Measurements from ENCODE around the gene MCC. TPM values are rescaled to one million over a fixed set of nuclear protein-coding genes. Genes with fewer than 3 reads are reported as not detected.

Gene MCC
- total RNA-seq, 1 donor from 2014 or later = 15.1 TPM

DNA sequence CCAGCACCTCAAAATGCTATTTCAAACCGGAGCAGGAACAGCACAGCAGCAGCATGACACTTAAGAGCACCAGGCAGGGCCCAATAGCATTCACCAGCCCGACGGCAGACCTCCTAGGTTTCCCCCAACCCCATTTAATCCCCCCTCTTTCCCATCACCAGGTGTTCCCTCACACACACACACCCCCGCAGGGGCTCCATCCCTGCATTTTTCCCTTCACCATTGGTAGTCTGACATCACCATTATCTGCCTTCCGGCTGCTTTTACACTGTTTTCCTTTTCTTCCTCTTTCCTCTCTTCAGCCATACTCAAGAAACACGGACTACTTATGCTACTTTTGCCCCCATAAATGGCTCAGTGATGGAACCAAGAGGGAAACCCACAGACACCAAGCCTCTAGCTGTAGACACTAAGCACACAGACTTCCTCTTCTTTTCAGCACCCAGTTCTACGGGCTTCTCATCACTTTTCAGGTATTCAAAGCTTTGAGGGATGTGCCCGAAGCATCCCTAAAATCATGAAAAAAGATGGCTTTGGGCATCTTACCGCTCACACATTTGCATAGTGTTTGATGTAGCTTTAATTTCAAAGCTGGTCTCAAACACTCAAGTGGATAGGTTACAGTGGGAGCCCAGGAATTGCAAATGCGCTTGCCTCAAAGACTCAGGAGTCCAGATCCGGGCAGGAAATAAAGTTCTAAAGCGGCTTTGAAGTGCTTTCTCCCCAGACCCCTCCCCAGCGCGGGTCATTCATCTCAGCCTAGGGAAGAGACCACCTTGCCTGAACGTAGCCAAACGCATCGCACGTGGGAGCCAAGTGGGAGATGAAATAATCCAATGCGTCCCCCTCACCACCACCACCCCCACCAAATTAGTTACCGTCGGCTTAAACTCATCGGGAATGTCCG lies 194.9 kb downstream of the MCC start:
- H3K27me3 ChIP-seq (ENCODE audit: control insufficient read depth in 3 of 3, insufficient read depth in 3 of 3, low read length in 3 of 3) = peaks cover 0 to 10% (median 0%) of the 10 kb centered on the region in 3 donors
- peak overlapping the region; percentile 50 to 87 (median 81) for H3K9ac ChIP-seq (ENCODE audit: low read depth in 1 of 3, low read length in 3 of 3)
- peak overlapping the region; percentile 77 for H3K27ac ChIP-seq (ENCODE audit: low read depth, low read length)
- peak overlapping the region; percentile 67 to 97 (median 83) for H3K4me3 ChIP-seq (ENCODE audit: low read length in 3 of 3)
- H3K36me3 ChIP-seq (ENCODE audit: control insufficient read depth in 3 of 3, insufficient read depth in 3 of 3, low read length in 3 of 3) = no peaks in the 10 kb centered on the region
- H3K9me3 ChIP-seq (ENCODE audit: control insufficient read depth in 3 of 3, low read length in 3 of 3) = no peaks in the 10 kb centered on the region
- peaks cover 8 to 15% (median 15%) of the 10 kb centered on the region in 3 donors for H3K4me1 ChIP-seq (ENCODE audit: control insufficient read depth in 3 of 3, insufficient read depth in 3 of 3, low read length in 3 of 3)

DNA sequence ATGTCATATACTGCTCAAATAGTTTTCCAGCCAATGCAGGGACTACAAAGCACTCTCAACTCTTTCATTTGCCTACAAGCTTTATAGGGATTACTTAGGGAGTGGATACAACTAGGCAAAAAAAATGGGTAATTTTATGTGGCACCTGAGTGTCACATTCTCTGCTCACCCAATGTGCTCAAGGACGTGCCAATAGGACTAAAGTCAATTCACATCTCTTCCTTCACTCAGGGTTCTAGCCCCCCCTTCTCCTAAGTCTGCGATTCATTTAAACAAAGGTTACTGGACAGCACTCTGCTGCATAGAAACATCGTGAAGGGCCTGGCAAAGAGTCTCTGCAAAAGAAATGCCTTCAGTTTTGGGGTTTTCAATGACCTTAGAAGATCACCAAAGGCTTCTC lies 195.8 kb downstream of the MCC start:
- Histone ChIP-seq H3K27me3 (ENCODE audit: control insufficient read depth in 3 of 3, insufficient read depth in 3 of 3, low read length in 3 of 3) (peaks cover 0 to 10% (median 0%) of the 10 kb centered on the region in 3 donors), H3K4me3 (ENCODE audit: low read length in 3 of 3) (peak overlapping the region in 2 of 3 donors; percentile 23 to 97), H3K9ac (ENCODE audit: low read depth in 1 of 3, low read length in 3 of 3) (peak overlapping the region in 1 of 3 donors; percentile 87), H3K9me3 (ENCODE audit: control insufficient read depth in 3 of 3, low read length in 3 of 3) (no peaks in the 10 kb centered on the region), H3K36me3 (ENCODE audit: control insufficient read depth in 3 of 3, insufficient read depth in 3 of 3, low read length in 3 of 3) (no peaks in the 10 kb centered on the region), H3K4me1 (ENCODE audit: control insufficient read depth in 3 of 3, insufficient read depth in 3 of 3, low read length in 3 of 3) (peaks cover 8 to 15% (median 15%) of the 10 kb centered on the region in 3 donors), H3K27ac (ENCODE audit: low read depth, low read length) (no peak overlapping the region)

DNA sequence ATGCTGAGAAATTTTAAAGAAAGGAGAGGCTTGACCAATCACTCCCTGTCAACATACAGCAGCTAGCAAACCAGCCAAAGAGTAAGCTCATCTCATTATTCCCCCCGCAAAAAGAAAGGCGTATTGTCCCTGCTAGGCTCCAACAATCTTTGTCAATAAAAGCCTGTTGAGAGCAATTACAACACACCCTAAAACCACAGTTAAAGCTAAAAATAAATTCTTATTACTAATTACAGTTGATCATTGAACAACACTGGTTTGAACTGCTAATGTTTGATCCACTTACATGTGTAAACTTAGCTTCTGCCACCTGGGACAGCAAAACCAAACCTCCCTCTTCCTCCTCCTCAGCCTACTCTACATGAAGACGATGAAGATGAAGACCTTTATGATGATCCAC lies 204.7 kb downstream of the MCC start:
- H3K4me3 ChIP-seq (ENCODE audit: low read length in 3 of 3) = no peak overlapping the region
- H3K27ac ChIP-seq (ENCODE audit: low read depth, low read length) = no peak overlapping the region
- no peaks in the 10 kb centered on the region for H3K9me3 ChIP-seq (ENCODE audit: control insufficient read depth in 3 of 3, low read length in 3 of 3)
- H3K9ac ChIP-seq (ENCODE audit: low read depth in 1 of 3, low read length in 3 of 3) = no peak overlapping the region
- H3K4me1 ChIP-seq (ENCODE audit: control insufficient read depth in 3 of 3, insufficient read depth in 3 of 3, low read length in 3 of 3) = peaks cover 0 to 15% (median 5%) of the 10 kb centered on the region in 3 donors
- no peaks in the 10 kb centered on the region for H3K36me3 ChIP-seq (ENCODE audit: control insufficient read depth in 3 of 3, insufficient read depth in 3 of 3, low read length in 3 of 3)
- no peaks in the 10 kb centered on the region for H3K27me3 ChIP-seq (ENCODE audit: control insufficient read depth in 3 of 3, insufficient read depth in 3 of 3, low read length in 3 of 3)

DNA sequence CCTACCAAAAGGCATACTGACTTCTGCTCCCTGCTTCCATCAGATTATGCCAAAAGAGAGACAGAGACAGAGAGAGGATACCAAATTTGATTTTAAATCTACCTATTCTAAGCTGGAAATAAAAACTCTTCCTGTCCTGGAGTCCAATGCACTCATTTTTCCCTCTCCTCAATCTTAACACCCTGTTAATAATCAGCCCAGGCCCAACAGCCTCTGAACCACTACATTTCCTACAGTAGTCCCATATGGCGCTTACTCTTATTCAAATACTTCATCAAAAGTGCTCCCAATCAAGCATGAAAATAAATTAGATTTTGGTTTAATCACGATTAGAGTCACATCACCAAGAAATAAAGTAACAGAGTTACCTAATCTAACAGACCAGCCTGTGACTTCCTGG lies 205.8 kb downstream of the MCC start:
- H3K4me3 ChIP-seq (ENCODE audit: low read length in 3 of 3) = no peak overlapping the region
- H3K27me3 ChIP-seq (ENCODE audit: control insufficient read depth in 3 of 3, insufficient read depth in 3 of 3, low read length in 3 of 3) = no peaks in the 10 kb centered on the region
- H3K27ac ChIP-seq (ENCODE audit: low read depth, low read length) = no peak overlapping the region
- H3K9ac ChIP-seq (ENCODE audit: low read depth in 1 of 3, low read length in 3 of 3) = no peak overlapping the region
- H3K4me1 ChIP-seq (ENCODE audit: control insufficient read depth in 3 of 3, insufficient read depth in 3 of 3, low read length in 3 of 3) = peaks cover 0 to 15% (median 5%) of the 10 kb centered on the region in 3 donors
- no peaks in the 10 kb centered on the region for H3K36me3 ChIP-seq (ENCODE audit: control insufficient read depth in 3 of 3, insufficient read depth in 3 of 3, low read length in 3 of 3)
- no peaks in the 10 kb centered on the region for H3K9me3 ChIP-seq (ENCODE audit: control insufficient read depth in 3 of 3, low read length in 3 of 3)

DNA sequence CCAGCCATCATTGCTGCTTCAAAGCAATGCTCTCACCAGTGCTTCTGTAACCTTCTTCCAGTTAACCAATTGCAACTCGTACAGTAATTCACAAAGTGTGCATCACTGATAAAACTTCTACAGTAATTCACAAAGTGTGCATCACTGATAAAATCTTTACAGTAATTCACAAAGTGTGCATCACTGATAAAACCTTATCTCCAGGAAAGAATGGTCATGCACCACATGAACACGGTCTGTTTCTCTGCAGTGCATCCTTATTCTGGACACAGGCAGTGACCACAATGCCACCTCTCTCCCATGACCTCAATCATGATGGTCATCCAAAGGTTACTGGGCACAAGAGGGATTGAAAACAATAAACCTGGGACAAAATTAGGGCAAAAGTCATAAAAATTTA lies 207.1 kb downstream of the MCC start:
- Histone ChIP-seq H3K27me3 (ENCODE audit: control insufficient read depth in 3 of 3, insufficient read depth in 3 of 3, low read length in 3 of 3) (no peaks in the 10 kb centered on the region), H3K36me3 (ENCODE audit: control insufficient read depth in 3 of 3, insufficient read depth in 3 of 3, low read length in 3 of 3) (no peaks in the 10 kb centered on the region), H3K4me1 (ENCODE audit: control insufficient read depth in 3 of 3, insufficient read depth in 3 of 3, low read length in 3 of 3) (peaks cover 0 to 15% (median 5%) of the 10 kb centered on the region in 3 donors), H3K4me3 (ENCODE audit: low read length in 3 of 3) (no peak overlapping the region), H3K9me3 (ENCODE audit: control insufficient read depth in 3 of 3, low read length in 3 of 3) (no peaks in the 10 kb centered on the region), H3K27ac (ENCODE audit: low read depth, low read length) (no peak overlapping the region), H3K9ac (ENCODE audit: low read depth in 1 of 3, low read length in 3 of 3) (no peak overlapping the region)

DNA sequence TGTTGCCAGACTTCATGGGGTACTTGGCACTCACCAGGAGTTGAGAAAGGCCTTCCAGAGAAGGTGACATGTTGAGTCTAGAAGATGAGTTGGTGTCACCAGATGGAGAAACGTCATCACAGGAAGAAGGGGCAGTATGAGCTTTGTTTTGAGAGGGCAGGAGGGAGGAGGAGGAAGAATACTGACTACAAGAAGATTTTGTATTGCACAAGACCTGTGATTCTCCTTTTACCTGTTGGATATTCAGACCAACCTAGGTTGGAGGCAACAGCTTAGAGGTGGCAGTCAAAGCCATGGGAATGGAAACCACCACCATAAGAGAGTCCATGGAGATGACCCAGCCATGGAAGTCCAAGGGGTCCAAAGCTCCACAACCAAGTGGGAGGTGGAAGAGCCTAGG lies 207.7 kb downstream of the MCC start:
- H3K36me3 ChIP-seq (ENCODE audit: control insufficient read depth in 3 of 3, insufficient read depth in 3 of 3, low read length in 3 of 3) = no peaks in the 10 kb centered on the region
- H3K9me3 ChIP-seq (ENCODE audit: control insufficient read depth in 3 of 3, low read length in 3 of 3) = no peaks in the 10 kb centered on the region
- H3K4me1 ChIP-seq (ENCODE audit: control insufficient read depth in 3 of 3, insufficient read depth in 3 of 3, low read length in 3 of 3) = peaks cover 3 to 15% (median 5%) of the 10 kb centered on the region in 3 donors
- no peak overlapping the region for H3K4me3 ChIP-seq (ENCODE audit: low read length in 3 of 3)
- no peaks in the 10 kb centered on the region for H3K27me3 ChIP-seq (ENCODE audit: control insufficient read depth in 3 of 3, insufficient read depth in 3 of 3, low read length in 3 of 3)
- H3K9ac ChIP-seq (ENCODE audit: low read depth in 1 of 3, low read length in 3 of 3) = no peak overlapping the region
- no peak overlapping the region for H3K27ac ChIP-seq (ENCODE audit: low read depth, low read length)

DNA sequence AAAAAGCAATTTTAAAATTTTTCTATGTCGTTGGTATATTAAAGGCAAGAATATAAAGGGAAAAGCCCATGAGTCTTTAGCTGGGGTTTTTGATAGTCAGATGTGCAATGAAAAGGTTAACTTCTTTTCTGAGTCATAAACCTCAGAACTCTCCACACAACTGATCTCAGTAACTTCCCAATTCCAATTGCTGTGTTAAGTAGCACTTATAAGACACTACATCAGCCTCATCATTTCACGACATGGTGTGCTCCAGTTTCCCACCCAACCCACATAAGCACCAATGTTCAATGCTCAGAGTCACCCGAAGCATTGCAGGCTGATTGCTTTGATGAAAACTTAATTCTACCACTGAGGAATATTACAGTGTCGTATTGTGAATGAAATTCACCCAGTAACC lies 209.3 kb downstream of the MCC start:
- Histone ChIP-seq H3K4me1 (ENCODE audit: control insufficient read depth in 3 of 3, insufficient read depth in 3 of 3, low read length in 3 of 3) (peaks cover 10 to 23% (median 13%) of the 10 kb centered on the region in 3 donors), H3K9me3 (ENCODE audit: control insufficient read depth in 3 of 3, low read length in 3 of 3) (no peaks in the 10 kb centered on the region), H3K27ac (ENCODE audit: low read depth, low read length) (no peak overlapping the region)

DNA sequence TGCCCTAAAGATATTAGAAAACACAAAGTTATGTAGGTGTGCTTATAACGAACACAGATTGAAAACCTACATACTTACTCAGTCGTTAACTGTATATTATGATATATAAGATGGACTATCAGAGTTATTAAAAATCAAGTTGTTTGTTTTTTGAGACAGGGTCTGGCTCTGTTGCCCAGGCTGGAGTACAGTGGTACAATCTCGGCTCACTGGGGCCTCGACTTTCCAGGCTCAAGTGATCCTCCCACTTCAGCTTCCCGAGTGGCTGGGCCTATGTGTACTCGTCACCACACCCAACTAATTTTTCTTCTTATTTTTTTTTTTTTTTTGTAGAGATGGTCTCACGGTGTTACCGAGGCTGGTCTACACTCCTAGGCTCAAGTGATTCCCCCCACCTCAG lies 211.8 kb downstream of the MCC start:
- no peaks in the 10 kb centered on the region for H3K27me3 ChIP-seq (ENCODE audit: control insufficient read depth in 3 of 3, insufficient read depth in 3 of 3, low read length in 3 of 3)
- no peaks in the 10 kb centered on the region for H3K36me3 ChIP-seq (ENCODE audit: control insufficient read depth in 3 of 3, insufficient read depth in 3 of 3, low read length in 3 of 3)
- H3K9me3 ChIP-seq (ENCODE audit: control insufficient read depth in 3 of 3, low read length in 3 of 3) = no peaks in the 10 kb centered on the region
- no peak overlapping the region for H3K27ac ChIP-seq (ENCODE audit: low read depth, low read length)
- no peak overlapping the region for H3K9ac ChIP-seq (ENCODE audit: low read depth in 1 of 3, low read length in 3 of 3)
- no peak overlapping the region for H3K4me3 ChIP-seq (ENCODE audit: low read length in 3 of 3)
- peaks cover 8 to 14% (median 10%) of the 10 kb centered on the region in 3 donors for H3K4me1 ChIP-seq (ENCODE audit: control insufficient read depth in 3 of 3, insufficient read depth in 3 of 3, low read length in 3 of 3)

More for the DNA sequence above, 209.3 kb downstream of the MCC start:
- Histone ChIP-seq H3K36me3 (ENCODE audit: control insufficient read depth in 3 of 3, insufficient read depth in 3 of 3, low read length in 3 of 3) (no peaks in the 10 kb centered on the region), H3K27me3 (ENCODE audit: control insufficient read depth in 3 of 3, insufficient read depth in 3 of 3, low read length in 3 of 3) (no peaks in the 10 kb centered on the region), H3K4me3 (ENCODE audit: low read length in 3 of 3) (no peak overlapping the region), H3K9ac (ENCODE audit: low read depth in 1 of 3, low read length in 3 of 3) (no peak overlapping the region)

DNA sequence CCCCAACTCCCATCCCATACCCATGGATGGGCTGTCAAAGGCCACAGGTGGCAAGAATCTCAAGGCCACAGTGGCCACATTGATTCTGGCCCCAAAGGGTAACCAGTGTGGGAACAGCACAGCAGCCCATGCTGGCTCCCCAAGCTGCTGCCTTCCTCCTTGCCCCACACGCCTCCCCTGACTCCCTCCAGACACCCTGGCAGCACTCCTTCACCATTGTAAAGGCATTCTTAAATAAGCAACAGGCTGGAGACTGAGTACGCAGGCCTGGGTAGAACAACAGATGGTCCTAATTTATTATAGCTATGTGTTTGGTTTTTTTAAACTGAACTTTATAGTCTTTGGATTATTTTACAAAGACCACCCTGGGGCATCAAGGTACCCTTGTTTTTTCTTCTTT lies 212.3 kb downstream of the MCC start:
- no peak overlapping the region for H3K27ac ChIP-seq (ENCODE audit: low read depth, low read length)
- H3K36me3 ChIP-seq (ENCODE audit: control insufficient read depth in 3 of 3, insufficient read depth in 3 of 3, low read length in 3 of 3) = no peaks in the 10 kb centered on the region
- no peak overlapping the region for H3K4me3 ChIP-seq (ENCODE audit: low read length in 3 of 3)
- no peaks in the 10 kb centered on the region for H3K9me3 ChIP-seq (ENCODE audit: control insufficient read depth in 3 of 3, low read length in 3 of 3)
- H3K27me3 ChIP-seq (ENCODE audit: control insufficient read depth in 3 of 3, insufficient read depth in 3 of 3, low read length in 3 of 3) = no peaks in the 10 kb centered on the region
- peaks cover 8 to 10% (median 10%) of the 10 kb centered on the region in 3 donors for H3K4me1 ChIP-seq (ENCODE audit: control insufficient read depth in 3 of 3, insufficient read depth in 3 of 3, low read length in 3 of 3)
- H3K9ac ChIP-seq (ENCODE audit: low read depth in 1 of 3, low read length in 3 of 3) = no peak overlapping the region

DNA sequence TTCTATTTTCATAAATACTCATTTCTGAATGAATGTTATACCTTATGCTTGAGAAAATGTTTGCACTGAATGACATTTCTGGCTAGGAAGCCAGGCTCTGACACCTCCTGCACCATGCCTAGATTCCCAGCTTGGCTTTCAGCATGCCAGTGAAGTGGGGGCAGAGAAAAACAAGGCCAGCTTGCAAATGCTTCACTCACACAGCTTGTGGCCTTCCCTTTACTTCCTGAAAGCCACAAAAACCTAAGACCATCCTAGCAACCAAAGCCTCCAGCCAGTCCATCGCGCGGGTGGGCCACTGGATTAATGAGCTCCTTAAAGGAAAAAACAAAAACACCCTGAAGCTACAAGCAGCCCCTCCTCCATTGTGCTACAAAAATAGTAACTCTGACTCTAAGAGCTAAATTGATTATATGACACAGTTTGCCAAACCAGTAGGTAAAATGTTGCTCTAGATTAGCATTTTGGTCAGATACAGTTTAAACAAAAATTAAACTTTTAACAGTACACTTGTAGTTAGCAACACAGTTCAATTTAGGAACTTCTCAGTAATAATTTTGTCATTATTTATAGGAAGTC lies 213.3 kb downstream of the MCC start:
- H3K9me3 ChIP-seq (ENCODE audit: control insufficient read depth in 3 of 3, low read length in 3 of 3) = no peaks in the 10 kb centered on the region
- peaks cover 8 to 10% (median 8%) of the 10 kb centered on the region in 3 donors for H3K4me1 ChIP-seq (ENCODE audit: control insufficient read depth in 3 of 3, insufficient read depth in 3 of 3, low read length in 3 of 3)
- no peaks in the 10 kb centered on the region for H3K36me3 ChIP-seq (ENCODE audit: control insufficient read depth in 3 of 3, insufficient read depth in 3 of 3, low read length in 3 of 3)
- no peak overlapping the region for H3K4me3 ChIP-seq (ENCODE audit: low read length in 3 of 3)
- peak overlapping the region; percentile 2 for H3K27ac ChIP-seq (ENCODE audit: low read depth, low read length)
- no peaks in the 10 kb centered on the region for H3K27me3 ChIP-seq (ENCODE audit: control insufficient read depth in 3 of 3, insufficient read depth in 3 of 3, low read length in 3 of 3)
- no peak overlapping the region for H3K9ac ChIP-seq (ENCODE audit: low read depth in 1 of 3, low read length in 3 of 3)
